Sigmoid colon (tissue), 4 donors: ENCODE data around the gene RSPRY1.

Experiments used
- CTCF ChIP-seq, 4 experiments: fragments of 450-650 bp in 3 of 4; fragments of 200-600 bp in 1 of 4; IDR thresholded peaks; one replicate each; pipeline ENCODE4 v1.5.1; 2016 to 2019; ENCODE audit warnings: antibody characterized with exemption in 4 of 4, mild to moderate bottlenecking in 3 of 4, moderate library complexity in 2 of 4
- EP300 ChIP-seq, 4 donors: sonication (generic); formaldehyde crosslinking; IDR thresholded peaks; one replicate each; pipeline ENCODE4 v1.6.1; 2017; ENCODE audit warnings: antibody characterized with exemption in 4 of 4
- POLR2A ChIP-seq, 2 donors: fragments of 450-650 bp; IDR thresholded peaks; one replicate each; pipeline ENCODE4 v1.6.1; 2016; ENCODE audit warnings: antibody characterized with exemption in 2 of 2, mild to moderate bottlenecking in 2 of 2, moderate library complexity in 2 of 2
- POLR2AphosphoS5 ChIP-seq, 4 donors: sonication (generic); formaldehyde crosslinking; IDR thresholded peaks; one replicate each; pipeline ENCODE4 v1.6.1; 2017; ENCODE audit warnings: antibody characterized with exemption in 4 of 4

- TF ChIP-seq CTCF (IDR thresholded peaks at IDR 0.05), result no peak
- TF ChIP-seq POLR2A (IDR thresholded peaks at IDR 0.05), result no peak
- TF ChIP-seq EP300 (IDR thresholded peaks at IDR 0.05), result no peak
- no peak for TF ChIP-seq POLR2AphosphoS5 (IDR thresholded peaks at IDR 0.05)
Observed at GRCh38 chr16:57137566-57138273, 48.4 kb upstream of the RSPRY1 start.
